ENCODE measurements around the gene FAM184B.

DNA sequence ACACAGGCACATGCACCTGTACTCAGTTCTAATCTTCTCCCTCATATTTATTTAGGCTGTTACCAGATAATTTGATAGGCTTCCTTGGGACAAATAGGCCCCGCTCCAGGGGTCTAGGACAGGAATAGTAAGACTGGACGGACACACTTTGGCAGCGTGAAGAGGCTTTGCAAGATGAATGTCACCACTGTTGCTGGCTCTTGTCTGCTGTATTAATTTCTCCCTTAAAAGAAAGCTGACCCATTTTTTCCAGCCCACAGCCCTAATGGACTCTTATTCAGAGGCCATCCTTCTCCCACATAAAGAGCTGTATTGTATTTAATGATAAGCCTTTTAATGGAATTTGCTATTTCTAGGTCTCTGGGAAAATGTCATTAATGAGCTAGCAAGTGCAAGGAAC, 18.0 kb downstream of the FAM184B start:
- TF ChIP-seq CTCF (IDR thresholded peaks at IDR 0.05 in 2 of 3, conservative IDR thresholded peaks at IDR 0.05 in 1 of 3; ENCODE audit: borderline replicate concordance in 1 of 3, insufficient read depth in 1 of 3, low read depth in 2 of 3, low read length in 2 of 3) = no peak
- no peak for TF ChIP-seq POLR2A (IDR thresholded peaks at IDR 0.05; ENCODE audit: borderline replicate concordance, extremely low read depth, insufficient read depth, insufficient read length)
- TF ChIP-seq EZH2 (IDR thresholded peaks at IDR 0.05) = no peak
- TF ChIP-seq POLR2AphosphoS5 (IDR thresholded peaks at IDR 0.05; ENCODE audit: low read depth, low read length) = no peak
- no peak for TF ChIP-seq ZNF274 (IDR thresholded peaks at IDR 0.05; ENCODE audit: low read depth, low read length)
- no peak for TF ChIP-seq ELF1 (IDR thresholded peaks at IDR 0.05; ENCODE audit: borderline replicate concordance, low read depth)
- no peak for TF ChIP-seq MAX (IDR thresholded peaks at IDR 0.05)
- TF ChIP-seq, protein P1, sequence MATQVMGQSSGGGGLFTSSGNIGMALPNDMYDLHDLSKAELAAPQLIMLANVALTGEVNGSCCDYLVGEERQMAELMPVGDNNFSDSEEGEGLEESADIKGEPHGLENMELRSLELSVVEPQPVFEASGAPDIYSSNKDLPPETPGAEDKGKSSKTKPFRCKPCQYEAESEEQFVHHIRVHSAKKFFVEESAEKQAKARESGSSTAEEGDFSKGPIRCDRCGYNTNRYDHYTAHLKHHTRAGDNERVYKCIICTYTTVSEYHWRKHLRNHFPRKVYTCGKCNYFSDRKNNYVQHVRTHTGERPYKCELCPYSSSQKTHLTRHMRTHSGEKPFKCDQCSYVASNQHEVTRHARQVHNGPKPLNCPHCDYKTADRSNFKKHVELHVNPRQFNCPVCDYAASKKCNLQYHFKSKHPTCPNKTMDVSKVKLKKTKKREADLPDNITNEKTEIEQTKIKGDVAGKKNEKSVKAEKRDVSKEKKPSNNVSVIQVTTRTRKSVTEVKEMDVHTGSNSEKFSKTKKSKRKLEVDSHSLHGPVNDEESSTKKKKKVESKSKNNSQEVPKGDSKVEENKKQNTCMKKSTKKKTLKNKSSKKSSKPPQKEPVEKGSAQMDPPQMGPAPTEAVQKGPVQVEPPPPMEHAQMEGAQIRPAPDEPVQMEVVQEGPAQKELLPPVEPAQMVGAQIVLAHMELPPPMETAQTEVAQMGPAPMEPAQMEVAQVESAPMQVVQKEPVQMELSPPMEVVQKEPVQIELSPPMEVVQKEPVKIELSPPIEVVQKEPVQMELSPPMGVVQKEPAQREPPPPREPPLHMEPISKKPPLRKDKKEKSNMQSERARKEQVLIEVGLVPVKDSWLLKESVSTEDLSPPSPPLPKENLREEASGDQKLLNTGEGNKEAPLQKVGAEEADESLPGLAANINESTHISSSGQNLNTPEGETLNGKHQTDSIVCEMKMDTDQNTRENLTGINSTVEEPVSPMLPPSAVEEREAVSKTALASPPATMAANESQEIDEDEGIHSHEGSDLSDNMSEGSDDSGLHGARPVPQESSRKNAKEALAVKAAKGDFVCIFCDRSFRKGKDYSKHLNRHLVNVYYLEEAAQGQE (IDR thresholded peaks at IDR 0.05; ENCODE audit: low read depth) = no peak
- no peak for TF ChIP-seq SIN3A (IDR thresholded peaks at IDR 0.05; ENCODE audit: low read depth)
- TF ChIP-seq, protein P2, sequence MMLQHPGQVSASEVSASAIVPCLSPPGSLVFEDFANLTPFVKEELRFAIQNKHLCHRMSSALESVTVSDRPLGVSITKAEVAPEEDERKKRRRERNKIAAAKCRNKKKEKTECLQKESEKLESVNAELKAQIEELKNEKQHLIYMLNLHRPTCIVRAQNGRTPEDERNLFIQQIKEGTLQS (IDR thresholded peaks at IDR 0.05) = no peak
- no peak for TF ChIP-seq TCF7L2 (IDR thresholded peaks at IDR 0.05; ENCODE audit: borderline replicate concordance, extremely low read depth, insufficient read depth, insufficient read length)
- TF ChIP-seq, protein P3, sequence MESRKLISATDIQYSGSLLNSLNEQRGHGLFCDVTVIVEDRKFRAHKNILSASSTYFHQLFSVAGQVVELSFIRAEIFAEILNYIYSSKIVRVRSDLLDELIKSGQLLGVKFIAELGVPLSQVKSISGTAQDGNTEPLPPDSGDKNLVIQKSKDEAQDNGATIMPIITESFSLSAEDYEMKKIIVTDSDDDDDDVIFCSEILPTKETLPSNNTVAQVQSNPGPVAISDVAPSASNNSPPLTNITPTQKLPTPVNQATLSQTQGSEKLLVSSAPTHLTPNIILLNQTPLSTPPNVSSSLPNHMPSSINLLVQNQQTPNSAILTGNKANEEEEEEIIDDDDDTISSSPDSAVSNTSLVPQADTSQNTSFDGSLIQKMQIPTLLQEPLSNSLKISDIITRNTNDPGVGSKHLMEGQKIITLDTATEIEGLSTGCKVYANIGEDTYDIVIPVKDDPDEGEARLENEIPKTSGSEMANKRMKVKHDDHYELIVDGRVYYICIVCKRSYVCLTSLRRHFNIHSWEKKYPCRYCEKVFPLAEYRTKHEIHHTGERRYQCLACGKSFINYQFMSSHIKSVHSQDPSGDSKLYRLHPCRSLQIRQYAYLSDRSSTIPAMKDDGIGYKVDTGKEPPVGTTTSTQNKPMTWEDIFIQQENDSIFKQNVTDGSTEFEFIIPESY (IDR thresholded peaks at IDR 0.05; ENCODE audit: extremely low read depth, insufficient replicate concordance, low read length) = no peak
- no peak for TF ChIP-seq FOSL1 (IDR thresholded peaks at IDR 0.05; ENCODE audit: low read depth)

Measured in HCT116 (cell line).